NCI-H146 treated with DMSO at 0.1 percent for 48 hours (cell line): ENCODE measurements around the gene BCOR.

Experiments used
- DNase-seq: peaks from one replicate; lab custom pipeline; 2025; ENCODE audit not compliant: unreplicated experiment; lab: John Stamatoyannopoulos, UW

The BCOR gene

DNA sequence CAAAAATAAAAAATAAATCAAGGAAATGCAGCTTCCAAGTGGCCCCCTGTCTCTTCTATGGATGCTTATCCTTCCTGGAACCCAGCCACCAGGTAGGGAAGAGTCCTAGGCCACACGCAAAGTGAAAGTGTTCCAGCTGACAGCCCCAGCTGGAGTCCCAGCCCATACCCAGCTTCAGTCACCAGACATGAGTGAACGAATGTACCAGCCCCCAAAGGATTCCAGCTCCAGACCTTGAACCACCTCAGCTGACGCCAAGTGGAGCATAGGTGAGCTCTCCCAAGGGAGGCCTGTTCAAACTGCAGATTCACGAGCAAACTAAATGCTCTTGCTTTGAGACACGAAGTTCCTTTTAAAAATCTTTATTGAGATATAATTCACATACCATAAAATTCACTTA is 62.0 kb downstream of the BCOR start:
- no peak for DNase-seq

DNA sequence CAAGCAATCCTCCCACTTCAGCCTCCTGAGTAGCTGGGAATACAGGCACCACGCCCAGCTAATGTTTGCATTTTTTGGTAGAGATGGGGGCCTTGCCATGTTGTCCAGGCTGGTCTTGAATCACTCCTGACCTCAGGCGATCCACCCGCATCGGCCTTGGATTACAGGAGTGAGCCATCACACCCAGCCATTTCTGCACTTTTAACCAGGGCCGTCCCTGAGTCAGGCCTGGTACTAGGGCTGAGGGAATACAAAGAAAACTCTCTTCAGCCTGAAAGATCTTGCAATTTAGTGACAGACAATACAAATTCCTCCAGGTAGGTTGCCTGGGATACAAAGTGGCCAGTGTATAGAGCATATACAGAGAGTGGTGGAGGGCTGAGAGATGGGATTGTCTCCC is 65.8 kb downstream of the BCOR start:
- DNase-seq, result no peak

DNA sequence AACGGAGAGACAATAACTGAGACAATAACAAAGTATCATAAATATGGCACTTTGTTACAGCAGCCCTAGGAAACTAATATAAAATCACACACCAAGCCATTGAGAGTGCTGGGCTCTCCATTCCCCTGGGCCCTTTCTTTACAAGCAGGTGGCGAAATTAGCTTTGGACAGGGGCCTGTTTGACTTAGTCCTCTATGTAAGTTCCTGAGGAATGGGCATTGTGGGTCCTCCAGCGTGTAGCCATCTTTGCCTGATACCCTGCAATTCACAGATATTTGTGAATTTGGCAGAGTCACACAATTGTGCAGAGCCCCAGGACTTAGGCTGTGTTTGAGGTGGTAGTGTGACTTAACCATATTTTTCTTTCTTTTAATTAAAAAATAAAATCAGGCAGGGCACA is 67.6 kb downstream of the BCOR start:
- no peak for DNase-seq

DNA sequence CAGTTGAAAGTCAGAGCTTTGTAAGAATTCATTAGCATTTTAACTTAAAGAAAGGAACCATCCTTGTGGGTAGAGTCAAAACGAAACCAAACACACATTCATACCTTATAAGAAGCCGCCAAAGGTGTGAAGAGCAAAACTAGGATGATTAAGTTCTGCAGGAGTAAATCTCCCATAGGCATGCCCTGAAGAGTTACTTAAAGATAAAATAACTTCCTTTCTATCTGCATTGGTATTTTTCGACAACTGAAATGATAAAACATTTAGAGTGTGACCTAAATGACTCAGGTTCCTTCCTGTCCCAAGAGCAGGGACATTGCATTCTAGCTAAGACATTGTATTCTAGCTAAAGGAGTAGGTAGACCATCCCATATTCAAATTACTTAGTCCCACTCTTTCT is 75.3 kb downstream of the BCOR start:
- no peak for DNase-seq

DNA sequence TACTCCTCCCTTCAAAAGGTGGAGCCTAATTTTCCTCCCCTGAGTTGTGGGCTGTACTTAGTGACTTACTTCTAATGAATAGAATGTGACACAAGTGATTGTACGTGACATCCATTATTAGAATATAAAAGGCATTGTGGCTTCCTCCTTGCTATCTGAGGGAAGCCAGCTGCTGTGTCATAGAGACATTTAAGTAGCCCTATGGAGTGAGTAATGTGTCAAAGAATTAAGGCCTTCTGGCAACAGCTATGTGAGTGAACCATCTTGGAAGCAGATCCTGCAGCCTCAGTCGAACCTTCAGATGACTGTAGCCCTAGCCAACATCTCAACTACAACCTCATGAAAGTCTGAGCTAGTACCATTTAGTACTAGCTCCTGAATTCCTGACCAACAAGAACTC is 76.1 kb downstream of the BCOR start:
- DNase-seq, result no peak

DNA sequence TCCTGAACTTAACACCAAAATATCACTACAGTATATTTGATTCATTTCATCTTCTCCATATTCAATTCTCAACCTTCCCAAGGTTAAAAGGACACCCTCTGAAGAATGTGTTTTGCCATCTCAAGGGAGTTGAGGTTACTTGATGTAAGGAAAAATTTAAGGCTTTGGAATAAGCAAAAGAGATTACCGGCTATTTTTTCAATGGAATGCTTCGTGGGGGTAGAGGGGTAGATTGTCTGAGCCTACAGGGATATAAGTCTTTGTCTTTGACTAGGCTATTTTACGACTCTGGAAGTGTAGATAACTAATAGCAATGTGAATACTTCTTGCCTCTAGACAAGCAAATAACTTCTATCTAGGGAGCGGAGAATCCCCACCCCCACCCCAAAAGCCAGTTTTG is 78.2 kb downstream of the BCOR start:
- no peak for DNase-seq

DNA sequence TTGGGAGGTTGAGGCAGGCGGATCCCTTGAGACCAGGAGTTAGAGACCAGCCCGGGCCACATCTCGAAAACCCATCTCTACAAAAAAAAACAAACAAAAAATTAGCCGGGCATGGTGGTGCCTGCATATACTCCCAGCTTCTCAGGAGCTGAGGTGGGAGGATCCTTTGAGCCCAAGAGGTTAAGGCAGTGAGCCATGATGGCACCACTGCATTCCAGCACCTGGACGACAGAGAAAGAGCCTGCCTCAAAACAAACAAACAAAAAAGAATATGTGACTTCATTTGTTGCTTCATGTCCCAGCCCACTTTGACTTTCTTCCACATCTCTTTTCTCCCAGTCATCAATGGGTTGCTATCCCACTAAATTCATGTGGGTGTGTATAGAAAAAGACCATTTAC is 79.7 kb downstream of the BCOR start:
- DNase-seq, result no peak

DNA sequence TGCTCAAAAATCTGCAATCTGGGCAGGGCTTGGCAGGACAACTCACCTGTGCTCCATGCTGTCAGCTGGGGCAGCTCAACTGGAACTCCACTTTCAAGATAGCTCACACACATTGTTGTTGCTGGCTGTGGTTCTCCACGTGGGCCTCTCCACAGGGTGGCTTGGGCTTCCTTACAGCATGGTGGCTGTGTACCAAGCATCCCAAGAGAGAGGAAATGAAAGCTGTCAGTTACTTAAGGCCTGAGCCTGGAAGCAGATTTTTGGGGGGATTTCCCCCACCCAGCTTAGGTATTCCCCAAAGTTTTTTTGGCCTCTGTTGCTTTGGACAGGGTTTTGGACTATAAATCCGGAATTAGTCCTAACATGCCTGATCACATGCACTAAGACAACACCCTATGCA is 81.0 kb downstream of the BCOR start:
- no peak for DNase-seq

DNA sequence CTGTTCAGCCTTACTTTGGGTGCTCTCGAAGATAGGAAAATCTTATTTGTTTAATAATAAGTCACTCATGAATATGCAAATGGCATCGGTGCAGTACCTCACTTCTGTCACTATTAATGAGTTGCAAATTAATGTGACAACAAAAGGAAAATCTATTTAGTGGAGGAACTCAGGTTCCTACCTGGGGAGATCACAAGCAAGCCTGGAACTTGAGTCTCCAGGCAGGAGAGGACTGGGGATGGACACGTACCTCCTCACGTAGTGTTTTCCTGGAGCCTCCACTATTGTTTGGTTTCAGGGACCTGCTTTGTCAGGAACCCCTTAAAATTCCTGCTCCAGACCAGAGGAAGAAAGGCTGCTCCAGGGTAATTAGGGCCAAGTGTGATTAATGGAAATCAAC is 82.1 kb downstream of the BCOR start:
- no peak for DNase-seq

DNA sequence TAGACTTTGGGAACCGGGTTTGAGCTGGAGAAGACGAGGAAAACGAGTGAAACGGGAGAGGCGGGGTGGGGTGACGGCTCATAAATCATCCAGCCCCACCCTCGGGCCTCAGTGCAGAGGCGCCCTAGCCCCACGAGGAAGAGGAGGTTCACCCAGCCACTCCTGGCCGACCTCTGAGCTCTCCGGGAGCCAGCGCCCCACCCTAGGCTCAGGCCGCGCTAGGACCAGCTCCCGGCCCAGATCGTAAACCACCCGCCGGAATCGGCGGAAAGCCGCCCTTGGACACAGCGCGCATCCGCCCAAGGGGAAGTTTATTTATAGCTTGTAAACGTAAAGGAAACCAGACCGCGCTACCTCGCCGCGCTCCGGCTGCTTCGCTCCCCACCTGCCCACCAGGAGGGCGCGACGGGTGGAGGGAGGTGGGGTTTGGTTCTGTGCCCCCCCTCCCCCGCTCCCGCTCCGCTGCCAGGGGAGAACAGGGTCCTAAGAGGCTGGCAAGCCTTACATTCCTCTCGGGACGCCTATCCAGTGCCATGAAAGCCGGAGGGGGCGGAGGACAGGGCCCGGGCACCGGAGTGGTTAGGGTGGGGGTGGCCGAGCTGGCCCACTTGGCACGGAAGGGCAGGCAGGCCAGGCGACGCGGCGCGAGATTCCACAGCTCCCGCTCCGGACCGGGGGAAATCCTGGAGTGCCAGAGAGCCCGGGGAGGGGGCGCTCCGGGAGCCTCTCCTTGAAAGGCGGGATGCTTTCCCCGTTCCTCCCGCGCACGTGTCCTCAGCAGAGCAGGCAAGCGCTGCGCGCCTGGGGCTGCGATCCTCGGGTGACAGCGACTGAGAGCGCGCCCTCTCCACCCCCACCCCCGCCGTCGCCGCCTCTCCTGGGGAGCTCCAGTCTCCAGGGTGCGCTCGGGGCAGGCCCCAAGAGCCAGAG is 84.2 kb downstream of the BCOR start:
- DNase-seq, result peak; percentile 39

DNA sequence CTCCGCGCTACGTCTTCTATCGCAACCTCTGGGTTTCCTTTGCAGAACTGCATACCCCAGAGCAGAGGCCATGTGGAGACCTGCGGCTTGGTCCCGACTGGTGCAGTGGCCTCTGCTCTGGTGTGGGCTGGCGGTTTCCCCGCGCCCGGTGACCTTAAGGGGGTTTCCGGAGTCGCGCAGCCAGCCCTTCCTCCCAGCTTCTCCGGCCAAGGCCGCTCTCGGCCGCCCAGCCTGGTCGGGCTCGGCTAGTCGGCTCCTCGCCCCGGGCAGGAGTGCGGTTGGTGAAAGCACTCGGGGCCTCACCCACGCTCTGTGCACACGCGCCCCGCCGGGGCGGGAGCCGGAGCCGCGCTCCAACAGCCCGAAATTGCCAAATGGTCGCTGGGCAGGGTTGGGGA is 84.9 kb downstream of the BCOR start:
- DNase-seq, result no peak

DNA sequence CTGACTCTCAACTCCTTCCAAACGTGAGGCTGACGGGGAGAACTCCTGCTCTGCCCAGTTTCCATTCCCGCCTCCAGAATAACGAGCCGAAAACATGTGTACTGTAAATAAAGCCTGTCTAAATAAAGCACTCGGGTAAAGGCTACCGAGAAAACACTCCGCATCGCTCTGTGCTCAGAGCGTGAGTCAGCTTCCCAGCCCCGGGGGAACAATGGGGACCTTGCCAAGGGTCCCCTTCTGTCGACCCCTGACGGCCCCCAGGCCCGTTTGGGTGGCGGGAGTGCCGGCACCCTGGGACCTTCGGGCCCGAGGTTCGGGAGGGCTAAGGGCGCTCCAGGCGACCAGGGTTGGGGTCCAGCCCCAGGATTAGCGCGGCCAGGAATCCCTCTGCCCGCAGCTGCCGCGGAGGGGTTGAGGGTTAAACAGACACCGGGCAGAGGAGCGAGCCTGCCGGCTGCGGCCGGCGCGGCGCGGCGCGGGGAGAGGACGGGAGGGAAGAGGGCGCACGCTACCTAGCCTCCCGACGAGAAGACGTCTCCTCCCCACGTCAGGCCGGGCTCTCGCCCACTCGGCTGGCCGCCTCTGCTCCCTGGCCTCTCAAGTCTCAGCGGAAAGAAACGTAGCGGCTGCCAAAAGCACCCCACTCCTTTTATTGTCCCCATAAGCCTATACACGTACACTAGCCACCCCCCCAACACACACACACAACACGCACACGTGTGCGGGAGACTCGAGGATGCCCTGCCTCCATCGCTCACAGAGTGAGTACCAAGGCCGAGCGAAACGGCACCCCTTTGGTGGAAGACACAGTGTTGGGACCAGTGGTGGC is 85.5 kb downstream of the BCOR start:
- no peak for DNase-seq

DNA sequence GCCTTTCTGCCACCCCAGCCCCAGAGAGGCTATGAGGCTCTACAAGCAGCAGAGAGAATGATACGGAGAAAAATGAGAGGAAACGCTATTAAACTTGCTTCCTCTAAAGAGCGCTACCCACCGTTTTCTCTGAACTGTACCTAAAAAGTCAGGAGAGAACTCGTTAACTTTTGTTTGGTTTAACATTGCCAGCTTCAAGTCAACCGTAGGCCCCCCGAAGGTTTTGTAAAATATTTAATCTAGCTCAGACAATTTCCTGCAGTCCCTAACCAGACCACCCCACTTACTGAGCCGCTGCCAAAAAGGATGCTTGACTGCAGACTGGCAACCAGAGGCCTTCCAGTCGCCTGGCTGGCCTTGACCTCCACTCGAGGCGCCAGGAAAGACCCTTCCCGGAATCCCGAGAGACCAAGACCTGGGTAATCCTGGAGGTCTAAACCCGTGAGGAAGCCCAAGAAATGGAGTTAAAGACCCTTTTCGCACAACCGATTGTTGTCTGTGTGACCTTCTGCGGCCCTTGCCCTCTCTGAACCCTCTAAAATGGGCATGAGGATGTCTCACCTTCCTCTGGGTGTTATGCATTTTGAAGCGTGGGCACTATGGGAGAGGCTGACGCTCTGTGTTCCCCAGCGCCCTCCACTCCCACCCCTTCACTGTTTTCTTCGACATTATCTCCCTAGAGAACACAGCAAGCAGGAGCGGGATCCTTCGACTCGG is 86.3 kb downstream of the BCOR start:
- DNase-seq, result no peak

DNA sequence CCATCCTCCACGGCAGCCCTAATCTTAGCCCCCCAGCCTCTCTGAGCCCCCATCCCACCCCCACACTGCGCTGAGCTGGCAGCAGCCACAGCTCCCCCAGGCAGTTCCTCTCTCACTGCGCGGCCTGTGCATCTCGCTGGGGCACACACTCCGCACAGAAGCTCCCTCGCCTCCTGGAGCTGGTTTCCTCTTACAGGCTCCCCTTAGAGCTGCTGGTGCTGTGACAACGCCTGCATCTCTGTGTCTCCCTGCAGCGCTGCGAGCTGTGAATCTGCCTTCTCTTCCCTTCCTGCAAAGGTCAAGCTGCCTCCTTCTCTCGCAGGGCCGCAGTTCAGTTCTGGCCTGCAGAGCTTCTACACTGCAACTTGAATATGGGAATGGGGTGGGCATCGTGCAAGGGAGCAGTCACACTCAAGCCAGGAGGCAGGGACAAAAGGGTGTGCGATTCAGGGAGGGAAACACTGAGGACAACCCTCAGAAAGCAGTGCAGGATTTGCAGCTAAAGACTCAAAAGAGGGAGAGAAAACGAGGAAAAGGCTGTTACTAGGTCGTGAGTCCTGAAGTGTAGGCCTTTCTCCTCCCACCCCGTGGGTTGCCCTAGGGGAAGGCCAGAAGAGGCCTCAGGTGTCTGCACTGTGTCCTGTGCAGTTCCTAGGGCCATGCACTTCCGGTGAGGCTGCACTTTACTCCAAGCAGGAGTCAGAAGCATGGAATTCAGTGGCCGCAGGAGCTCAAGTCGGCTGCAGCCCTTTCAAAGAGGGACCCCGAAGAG is 87.0 kb downstream of the BCOR start:
- no peak for DNase-seq

DNA sequence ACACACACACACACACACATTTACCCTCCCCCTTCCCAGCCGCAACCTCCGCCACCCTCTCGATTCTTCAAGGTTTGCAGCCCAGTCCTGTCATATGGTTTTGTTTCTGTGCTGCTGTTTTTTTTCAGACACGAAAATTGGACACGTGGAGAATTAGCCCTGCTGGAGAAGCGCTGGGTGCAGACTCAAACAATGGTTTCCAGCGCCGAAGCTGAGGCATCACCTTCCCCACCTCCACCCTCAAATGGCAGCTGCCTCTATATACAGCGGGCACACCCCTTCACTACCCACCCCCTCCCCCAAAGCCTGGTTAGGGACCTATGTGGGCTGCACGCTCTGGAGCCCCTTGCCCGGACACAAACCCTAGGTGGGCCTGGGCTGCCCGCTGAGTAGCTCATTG is 87.9 kb downstream of the BCOR start:
- DNase-seq, result no peak

DNA sequence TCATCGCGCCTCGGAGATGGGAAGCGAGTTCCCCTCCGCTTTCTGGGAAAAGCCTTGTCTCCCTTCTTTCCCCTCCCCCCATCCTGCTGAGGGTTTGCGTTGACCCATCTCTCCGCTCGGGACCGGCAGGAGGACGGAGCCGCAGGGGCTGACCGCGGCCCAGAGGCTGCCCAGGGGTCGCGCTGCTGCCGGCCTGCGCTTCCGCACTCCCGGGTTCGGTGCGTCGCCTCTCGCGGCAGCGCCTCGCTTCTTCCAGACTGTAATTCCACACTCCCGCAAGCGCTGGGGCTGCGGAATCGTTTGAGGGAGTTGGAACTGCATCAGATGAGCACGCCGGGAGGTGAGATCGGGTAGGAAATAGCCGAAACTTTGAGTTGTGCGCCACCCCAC is 88.3 kb downstream of the BCOR start:
- no peak for DNase-seq

DNA sequence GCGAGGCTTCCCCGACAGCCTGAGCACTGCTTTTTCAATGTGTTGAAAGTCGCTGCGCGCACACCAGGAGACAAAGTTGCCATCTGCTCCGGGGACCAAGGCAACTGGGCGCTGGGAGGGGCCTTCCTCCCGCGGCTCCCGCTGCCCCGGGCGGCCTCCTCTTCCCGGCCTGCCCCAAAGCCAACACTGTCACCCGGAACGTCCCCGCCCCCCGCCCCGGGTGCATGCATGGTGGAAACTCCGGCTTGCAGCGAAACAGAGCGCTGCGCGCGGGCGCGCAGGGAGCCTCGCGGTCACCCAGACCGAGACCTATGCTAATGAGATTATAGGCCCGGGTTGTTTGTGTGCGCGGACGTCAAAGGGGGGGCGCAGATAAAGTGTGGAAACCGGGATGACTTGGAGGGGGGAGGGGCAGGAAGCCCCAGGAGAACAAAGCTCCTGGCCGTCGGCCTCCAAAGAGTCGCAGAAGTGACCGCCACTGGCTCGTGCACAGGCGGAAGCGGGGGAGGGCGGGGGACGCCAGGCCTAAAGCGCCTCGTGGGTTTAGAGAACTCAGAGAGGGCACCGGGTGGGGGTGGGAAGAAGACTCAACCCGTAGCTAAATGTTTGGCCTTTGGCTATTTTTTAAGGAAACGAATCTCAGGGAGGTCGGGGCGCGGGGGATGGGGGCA is 88.8 kb downstream of the BCOR start:
- DNase-seq, result peak; percentile 41

DNA sequence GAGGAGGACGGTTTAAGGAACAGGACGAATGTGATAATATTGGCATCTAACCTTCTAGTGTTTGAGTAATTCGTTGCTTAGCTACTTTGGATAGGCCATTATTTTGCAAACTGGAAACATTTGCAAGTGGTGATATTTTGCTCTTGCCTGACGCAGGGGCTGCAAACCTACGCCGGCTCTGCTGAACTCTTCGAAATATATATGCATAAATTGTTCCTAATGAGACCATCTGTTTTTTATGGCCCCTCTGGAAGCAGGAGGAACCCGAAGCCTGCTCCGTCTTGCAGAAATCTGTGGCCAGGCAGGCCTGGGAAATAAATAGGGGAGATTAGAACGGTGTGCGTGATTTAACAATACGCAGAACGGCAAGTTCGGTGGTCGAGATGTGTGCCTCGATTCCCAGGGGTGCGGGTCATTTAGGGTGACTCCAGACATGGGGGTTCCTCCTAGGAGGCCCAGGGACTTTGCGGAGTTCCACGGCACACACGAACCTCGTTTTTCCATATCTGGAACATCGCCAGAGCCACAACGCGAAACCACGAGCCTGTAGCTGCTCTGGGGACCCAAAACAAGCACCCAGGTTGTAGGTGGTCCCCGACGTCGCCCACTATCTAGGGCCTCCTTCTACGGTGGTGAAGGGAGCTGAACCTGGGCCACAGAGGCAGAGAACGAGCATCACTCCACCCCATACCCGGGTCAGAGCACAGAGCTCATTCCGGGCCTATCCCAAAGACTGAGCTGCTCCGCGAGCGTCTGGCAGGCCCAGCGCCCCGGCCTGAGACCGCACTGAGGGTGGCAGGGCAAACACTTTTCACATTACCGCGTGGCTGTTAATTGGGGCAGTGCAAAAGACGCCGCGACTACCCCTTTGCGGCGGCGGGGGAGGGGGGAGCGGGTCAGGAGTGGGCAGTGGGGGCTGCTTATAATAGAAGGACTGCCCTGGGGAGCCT is 89.7 kb downstream of the BCOR start:
- no peak for DNase-seq

DNA sequence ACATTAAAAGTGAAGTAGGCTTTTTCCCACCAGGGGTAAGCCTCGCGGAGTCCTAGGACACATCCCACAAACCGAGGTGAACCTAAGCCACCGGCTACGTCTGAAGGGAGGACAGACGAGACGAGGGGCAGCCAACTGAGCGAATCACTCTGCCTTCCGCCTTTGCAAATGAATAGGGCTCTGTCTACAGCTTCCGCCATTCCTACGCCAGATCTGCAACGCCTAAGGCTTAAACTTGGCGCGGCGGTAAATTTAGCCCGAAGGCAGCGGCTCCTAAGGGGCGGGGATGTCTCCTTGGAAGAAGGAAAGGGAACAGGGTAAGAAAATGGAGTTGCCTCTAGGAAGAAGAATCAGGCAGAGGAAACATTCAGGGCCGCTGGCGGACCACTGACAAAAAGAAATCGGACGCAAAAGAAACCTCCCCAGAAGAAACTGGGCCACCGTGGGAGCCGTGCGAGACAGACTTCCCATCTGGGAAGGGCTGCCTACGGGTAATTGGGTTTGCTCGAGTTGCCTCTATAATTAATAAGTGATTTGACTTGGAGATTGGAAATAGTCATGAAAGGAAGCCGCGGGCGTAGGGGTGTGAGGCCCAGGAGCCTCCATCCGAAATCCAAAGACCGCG is 90.5 kb downstream of the BCOR start:
- no peak for DNase-seq
